ENCODE measurements around the gene PTPRN2.
"Not testable (repeated sequence)": the region's sequence is repeated elsewhere in the genome, so short reads cannot be mapped to it uniquely, and the experiment has no call there.

PTPRN2 gene

DNA sequence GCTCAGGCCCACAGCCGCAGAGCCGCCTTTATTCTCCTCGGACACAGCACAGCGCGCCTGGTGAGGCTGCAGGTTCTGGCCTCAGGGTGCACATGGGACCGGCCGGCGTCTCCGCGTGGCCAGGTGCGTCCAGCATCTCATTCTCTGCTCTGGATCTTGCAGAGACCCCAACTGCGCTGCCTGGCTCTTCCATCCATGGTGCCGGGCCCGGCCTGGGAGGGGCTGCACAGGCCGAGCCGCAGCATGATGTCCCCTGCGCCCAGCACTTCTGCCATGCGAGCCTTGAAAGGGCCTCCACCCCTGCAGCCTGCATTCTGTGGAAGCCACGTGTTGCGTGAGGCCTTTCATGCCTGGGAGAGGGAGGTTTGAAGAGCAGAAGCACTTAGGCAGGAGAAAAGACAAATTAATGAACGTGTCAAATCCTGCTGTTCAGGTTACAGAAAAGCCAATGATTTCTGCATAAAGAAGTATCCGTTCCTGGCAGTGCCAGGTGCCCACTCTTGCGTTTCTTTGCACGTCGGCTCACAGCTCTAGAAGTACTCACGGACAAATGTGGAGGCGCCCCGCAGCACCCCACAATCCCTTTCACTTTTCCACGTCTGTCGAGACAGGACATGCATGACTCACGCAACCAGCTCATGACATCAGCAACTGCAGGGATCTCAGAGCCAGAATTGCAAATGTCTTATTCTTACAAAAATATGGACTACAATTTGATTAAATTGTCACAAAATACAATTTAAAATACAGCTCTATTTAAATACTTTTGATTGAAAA lies 679.4 kb downstream of the PTPRN2 start:
- DNase-seq (ENCODE audit: low spot score): no peak

DNA sequence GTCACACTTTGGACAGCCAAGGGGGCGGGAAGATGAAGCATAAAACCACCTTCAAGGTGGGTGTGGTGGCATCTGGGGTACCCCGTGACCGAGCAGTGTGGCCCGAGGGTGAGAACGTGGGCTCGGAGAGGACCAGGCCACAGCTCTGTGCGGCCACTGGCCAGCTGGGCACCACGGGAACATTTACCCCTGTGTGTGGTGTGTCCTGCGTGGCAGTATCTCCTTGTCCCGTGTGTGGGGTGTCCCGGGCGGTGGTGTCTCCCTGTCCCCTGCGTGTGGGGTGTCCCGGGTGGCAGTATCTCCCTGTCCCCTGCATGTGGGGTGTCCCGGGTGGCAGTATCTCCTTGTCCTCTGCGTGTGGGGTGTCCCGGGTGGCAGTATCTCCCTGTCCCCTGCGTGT lies 680.5 kb downstream of the PTPRN2 start:
- no peak for DNase-seq (ENCODE audit: low spot score)

GRCh38 chr7:157906583-157906982 lies 681.0 kb downstream of the PTPRN2 start:
- no peak for DNase-seq (ENCODE audit: low spot score)

- no peak for DNase-seq (ENCODE audit: low spot score)
These were observed 681.8 kb downstream of the PTPRN2 start for GRCh38 chr7:157905651-157906461.

DNA sequence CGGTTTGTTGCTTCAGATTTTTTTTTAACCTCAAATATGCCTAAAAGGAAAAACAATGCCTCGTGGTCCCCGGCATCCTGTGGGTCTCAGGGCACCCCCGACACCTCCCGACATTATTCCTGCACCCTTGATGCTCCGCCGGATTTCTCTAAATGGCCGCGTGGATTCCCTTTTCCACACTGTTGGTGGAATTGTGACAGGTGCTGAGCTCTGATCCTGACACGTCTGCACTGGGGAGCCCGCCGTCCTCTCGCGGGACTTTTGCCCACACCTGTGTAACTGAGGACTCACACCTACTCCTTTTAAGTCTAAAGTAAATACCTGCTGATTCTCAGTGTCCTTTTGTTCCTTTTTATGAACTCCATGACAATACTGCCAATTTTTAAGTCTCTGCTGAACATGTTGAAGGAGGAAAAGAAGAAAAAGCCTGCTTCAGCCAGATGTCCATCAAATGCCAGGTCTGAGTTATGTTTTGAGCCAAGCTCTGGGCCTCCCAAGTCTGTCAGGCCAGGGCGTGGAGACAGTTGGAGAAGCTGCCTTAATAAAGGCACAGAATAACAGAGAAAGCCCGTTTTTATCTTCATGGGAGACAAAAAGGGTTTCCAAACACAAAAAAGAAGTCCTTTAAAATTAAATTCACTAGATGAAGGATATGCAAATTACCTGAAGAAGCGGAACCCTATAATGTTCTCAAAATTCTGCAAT lies 682.6 kb downstream of the PTPRN2 start:
- no peak for DNase-seq (ENCODE audit: low spot score)

GRCh38 chr7:157904211-157904865 lies 683.3 kb downstream of the PTPRN2 start:
- no peak for DNase-seq (ENCODE audit: low spot score)

- DNase-seq (ENCODE audit: low spot score): no peak
These were observed 683.9 kb downstream of the PTPRN2 start for GRCh38 chr7:157903710-157904109.

DNA sequence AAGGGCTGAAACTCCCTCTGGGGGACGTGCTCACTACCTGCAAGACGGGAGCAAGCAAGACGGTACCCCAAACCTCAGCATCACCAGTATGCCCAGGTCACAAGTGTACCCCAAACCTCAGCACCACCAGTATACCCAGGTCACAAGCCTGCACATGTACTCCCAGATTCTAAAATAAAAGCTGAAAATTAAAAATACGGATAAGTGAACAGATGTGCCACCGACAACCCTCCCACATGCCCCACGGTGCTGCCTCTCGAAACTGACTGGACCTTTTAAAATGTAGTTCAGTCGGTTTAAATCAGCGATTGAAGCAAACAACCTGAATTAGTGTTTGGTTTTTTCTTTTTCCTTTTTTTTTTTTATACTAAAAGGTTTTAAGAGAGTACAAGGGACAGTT lies 684.3 kb downstream of the PTPRN2 start:
- DNase-seq (ENCODE audit: low spot score): no peak

- DNase-seq (ENCODE audit: low spot score): not testable (repeated sequence)
These were observed 685.6 kb downstream of the PTPRN2 start for GRCh38 chr7:157901816-157902610.

DNA sequence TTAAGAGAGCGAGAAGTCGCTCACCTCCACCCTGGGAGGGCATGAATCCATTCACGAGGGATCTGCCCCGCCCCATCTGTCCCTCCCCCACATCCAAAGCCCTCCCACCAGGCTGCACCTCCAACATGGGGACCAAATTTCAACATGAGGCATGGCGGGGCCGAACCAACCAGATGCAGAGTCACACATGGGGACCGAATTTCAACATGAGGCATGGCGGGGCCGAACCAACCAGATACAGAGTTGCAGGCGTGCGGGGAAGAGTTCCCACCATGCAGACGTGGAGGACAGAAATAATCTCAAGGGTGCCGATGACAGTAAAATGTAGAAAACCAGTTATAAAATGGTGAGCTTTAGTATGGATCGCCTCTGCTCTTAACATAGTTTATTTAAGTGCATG lies 686.5 kb downstream of the PTPRN2 start:
- DNase-seq (ENCODE audit: low spot score): no peak

- no peak for DNase-seq (ENCODE audit: low spot score)
These were observed 687.1 kb downstream of the PTPRN2 start for GRCh38 chr7:157900556-157900955.

DNA sequence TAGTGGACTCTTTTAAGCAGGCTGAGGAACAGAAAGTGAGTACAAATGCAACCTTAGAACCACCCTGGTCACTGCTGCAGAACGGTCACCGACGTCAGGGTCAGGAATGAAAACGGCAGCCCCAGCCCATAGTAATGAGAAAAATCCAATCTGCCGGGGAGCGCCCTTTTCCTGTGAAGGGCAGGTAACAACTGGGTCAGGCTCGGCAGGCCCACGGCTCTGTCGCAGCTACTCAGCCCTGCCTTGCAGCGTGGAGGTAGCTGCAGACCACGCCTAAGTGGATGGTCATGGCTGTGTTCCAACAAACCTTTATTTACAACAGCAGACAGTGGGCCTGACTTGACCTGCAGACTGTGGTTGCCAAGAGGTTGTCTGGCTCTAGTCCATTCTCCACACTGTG lies 687.6 kb downstream of the PTPRN2 start:
- DNase-seq (ENCODE audit: low spot score): no peak

DNA sequence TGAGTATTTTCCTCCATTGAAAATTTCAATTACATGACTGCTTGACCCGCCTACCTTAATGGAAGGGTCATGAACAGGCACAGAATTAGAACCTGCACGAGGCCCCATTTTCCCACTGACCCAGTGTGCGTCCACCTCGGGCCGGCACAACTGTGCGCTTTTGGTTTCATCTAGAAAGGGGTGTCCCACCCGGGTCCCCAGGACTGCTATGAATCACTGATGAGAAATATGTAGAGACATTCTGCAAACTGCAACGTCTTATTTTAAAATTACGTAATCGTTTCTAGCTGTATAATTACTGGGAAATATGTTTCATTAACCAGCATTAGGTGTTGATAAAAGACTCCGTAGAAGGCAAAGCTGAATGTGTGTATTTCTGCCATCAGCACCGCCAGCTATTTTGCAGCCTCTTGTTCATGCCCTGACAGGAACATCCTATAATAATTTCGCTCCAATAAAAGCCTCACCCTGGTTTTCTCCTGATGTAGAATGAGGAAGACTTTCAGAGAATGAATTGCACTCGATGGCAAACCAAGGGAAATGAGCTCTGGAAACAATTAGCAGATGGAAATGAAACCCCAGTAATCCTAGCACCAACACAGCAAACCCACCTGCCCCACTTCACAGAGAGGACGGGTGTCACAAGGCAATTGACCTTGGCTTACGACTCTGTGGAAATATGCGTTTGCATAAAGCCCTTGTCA lies 688.7 kb downstream of the PTPRN2 start:
- no peak for DNase-seq (ENCODE audit: low spot score)

GRCh38 chr7:157898261-157898660 lies 689.4 kb downstream of the PTPRN2 start:
- no peak for DNase-seq (ENCODE audit: low spot score)

- peak; percentile 42 for DNase-seq (ENCODE audit: low spot score)
These were observed 689.9 kb downstream of the PTPRN2 start for GRCh38 chr7:157897681-157898080.

- DNase-seq (ENCODE audit: low spot score): no peak
These were observed 690.7 kb downstream of the PTPRN2 start for GRCh38 chr7:157896774-157897555.

DNA sequence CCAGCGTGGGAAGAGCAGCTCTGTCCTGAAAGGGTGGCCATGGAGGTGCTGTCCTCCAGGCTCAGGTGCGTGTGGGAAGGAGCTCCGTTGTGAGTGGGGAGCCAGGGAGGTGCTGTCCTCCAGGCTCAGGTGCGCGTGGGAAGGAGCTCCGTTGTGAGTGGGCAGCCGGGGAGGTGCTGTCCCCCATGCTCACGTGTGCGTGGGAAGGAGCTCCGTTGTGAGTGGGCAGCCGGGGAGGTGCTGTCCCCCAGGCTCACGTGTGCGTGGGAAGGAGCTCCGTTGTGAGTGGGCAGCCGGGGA lies 691.3 kb downstream of the PTPRN2 start:
- not testable (repeated sequence) for DNase-seq (ENCODE audit: low spot score)

DNA sequence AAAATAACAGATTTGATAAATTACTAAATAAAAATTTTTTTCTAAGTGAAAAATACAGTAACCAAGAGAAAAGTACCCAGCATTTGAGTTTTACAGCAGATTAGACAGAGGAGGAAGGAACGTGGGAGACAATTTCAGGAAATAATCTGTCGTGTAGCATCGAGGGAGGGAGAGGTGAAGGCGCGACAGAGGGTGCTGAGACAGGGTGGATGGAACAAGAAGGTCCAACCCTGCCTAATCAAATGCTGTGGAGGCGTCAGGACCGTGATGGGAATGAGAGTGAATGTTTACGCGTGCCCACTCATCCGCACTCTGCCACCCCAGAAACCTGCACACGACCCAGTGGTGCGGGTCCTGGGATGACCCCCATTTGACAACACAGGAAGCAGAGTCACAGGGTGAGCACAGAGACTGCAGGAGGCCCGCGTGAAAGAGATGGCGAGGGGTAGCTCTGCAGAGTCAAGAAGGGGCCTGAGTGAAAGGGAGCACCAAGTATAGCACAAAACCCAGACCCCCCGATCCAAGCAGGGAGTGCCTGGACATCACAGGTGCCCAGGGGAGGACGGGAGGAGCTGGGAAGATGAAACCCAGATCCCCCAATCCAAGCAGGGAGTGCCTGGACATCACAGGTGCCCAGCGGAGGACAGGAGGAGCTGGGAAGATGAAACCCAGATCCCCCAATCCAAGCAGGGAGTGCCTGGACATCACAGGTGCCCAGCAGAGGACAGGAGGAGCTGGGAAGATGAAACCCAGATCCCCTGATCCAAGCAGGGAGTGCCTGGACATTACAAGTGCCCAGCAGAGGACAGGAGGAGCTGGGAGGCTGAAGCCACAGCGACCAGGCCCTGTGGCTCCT lies 691.9 kb downstream of the PTPRN2 start:
- peak; percentile 55 for DNase-seq (ENCODE audit: low spot score)

DNA sequence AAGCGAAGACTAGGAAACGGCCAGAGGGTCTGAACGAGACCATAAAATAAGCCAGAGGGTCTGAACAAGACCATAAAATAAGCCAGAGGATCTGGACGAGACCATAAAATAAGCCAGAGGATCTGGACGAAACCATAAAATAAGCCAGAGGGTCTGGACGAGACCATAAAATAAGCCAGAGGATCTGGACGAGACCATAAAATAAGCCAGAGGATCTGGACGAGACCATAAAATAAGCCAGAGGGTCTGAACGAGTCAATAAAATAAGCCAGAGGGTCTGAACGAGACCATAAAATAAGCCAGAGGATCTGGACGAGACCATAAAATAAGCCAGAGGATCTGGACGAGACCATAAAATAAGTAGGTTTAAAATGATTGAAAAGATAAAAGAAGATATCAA lies 692.5 kb downstream of the PTPRN2 start:
- DNase-seq (ENCODE audit: low spot score): not testable (repeated sequence)
